HepG2 (cell line): Measurements from ENCODE around the gene CTXN1. TPM values are rescaled to one million over a fixed set of nuclear protein-coding genes. Genes with fewer than 3 reads are reported as not detected.

Experiments
- ATM ChIP-seq: fragments of 450-650 bp; IDR thresholded peaks from 2 replicates; pipeline ENCODE4 v1.7.1; 2017; ENCODE audit warnings: mild to moderate bottlenecking, borderline replicate concordance
- DMAP1 ChIP-seq: IDR thresholded peaks from 2 replicates; pipeline ENCODE4 v1.6.1; 2016
- GATA4 ChIP-seq: sonication (generic); IDR thresholded peaks from 2 replicates; pipeline ENCODE4 v1.6.1; 2016; ENCODE audit warnings: antibody characterized with exemption, low read depth, borderline replicate concordance
- GZF1 ChIP-seq: sonication (generic); formaldehyde crosslinking; IDR thresholded peaks from 2 replicates; pipeline ENCODE4 v1.5.1; 2020; ENCODE audit warnings: mild to moderate bottlenecking, missing genetic modification reagents
- JUN ChIP-seq: sonication (generic); formaldehyde crosslinking; IDR thresholded peaks from 2 replicates; pipeline ENCODE4 v1.4.0; 2020; ENCODE audit warnings: mild to moderate bottlenecking, missing genetic modification reagents
- KDM6A ChIP-seq: IDR thresholded peaks from 2 replicates; pipeline ENCODE4 v1.6.1; 2016; ENCODE audit warnings: low read depth
- MIER2 ChIP-seq: IDR thresholded peaks from 2 replicates; pipeline ENCODE4 v1.6.1; 2016; ENCODE audit warnings: missing biosample characterization, missing genetic modification reagents
- SPEN ChIP-seq: sonication (generic); formaldehyde crosslinking; IDR thresholded peaks from 2 replicates; pipeline ENCODE4 v1.5.1; 2020; ENCODE audit warnings: low read depth, mild to moderate bottlenecking, missing genetic modification reagents
- UBTF ChIP-seq: sonication (generic); formaldehyde crosslinking; IDR thresholded peaks from 2 replicates; pipeline ENCODE4 v1.4.0; 2020; ENCODE audit warnings: mild to moderate bottlenecking, missing genetic modification reagents
- ZFYVE20 ChIP-seq: sonication (generic); formaldehyde crosslinking; IDR thresholded peaks from 2 replicates; pipeline ENCODE4 v1.8.0; 2023; ENCODE audit warnings: low read depth, mild to moderate bottlenecking, moderate library complexity, missing genetic modification reagents, borderline replicate concordance
- ZNF3 ChIP-seq: IDR thresholded peaks from 2 replicates; pipeline ENCODE4 v1.7.0; 2017; ENCODE audit warnings: inconsistent platforms
- ZNF343 ChIP-seq: sonication (generic); formaldehyde crosslinking; IDR thresholded peaks from 2 replicates; pipeline ENCODE4 v1.4.0; 2020; ENCODE audit warnings: mild to moderate bottlenecking, missing genetic modification reagents
- ZNF441 ChIP-seq: sonication (generic); formaldehyde crosslinking; IDR thresholded peaks from 2 replicates; pipeline ENCODE4 v1.7.0; 2021; ENCODE audit warnings: missing genetic modification reagents, borderline replicate concordance
- ZNF629 ChIP-seq: sonication (generic); formaldehyde crosslinking; conservative IDR thresholded peaks from 2 replicates; pipeline ENCODE4 v1.5.0; 2020; ENCODE audit warnings: missing genetic modification reagents
- ZXDC ChIP-seq: sonication (generic); formaldehyde crosslinking; IDR thresholded peaks from 2 replicates; pipeline ENCODE4 v1.5.0; 2020; ENCODE audit warnings: mild to moderate bottlenecking, missing genetic modification reagents
- polyA plus RNA-seq, 8 experiments: library from polyadenylated mRNA; depleted of rRNA in 3 of 8; stranded (reverse) in 7 of 8; unstranded in 1 of 8; fragments of >200 nt; fragmentation: Illumina TruSeq in 4 of 8; extraction: Trizol in 4 of 8; gene quantifications; 2 replicates each; pipeline versions ENCODE4 v1.2.1 to v1.2.3, GENCODE V29; 2011 to 2016; ENCODE audit warnings: low read depth in 4 of 8, missing spikeins in 1 of 8, mixed read lengths in 1 of 8; ENCODE audit not compliant: insufficient read depth in 1 of 8
- total RNA-seq, 5 experiments: library from RNA; depleted of rRNA; stranded (reverse); fragments of >200 nt; fragmentation: Illumina TruSeq; extraction: Trizol; gene quantifications; 2 replicates each; pipeline ENCODE4 v1.2.3, GENCODE V29; 2016; ENCODE audit warnings: low read depth in 1 of 5
- TF ChIP-seq, protein P1 (sequence below): sonication (generic); formaldehyde crosslinking; IDR thresholded peaks from 2 replicates; pipeline ENCODE4 v1.8.0; 2022; ENCODE audit warnings: low read depth, missing genetic modification reagents
- TF ChIP-seq, protein P2 (sequence below): sonication (generic); formaldehyde crosslinking; IDR thresholded peaks from 2 replicates; pipeline ENCODE4 v1.5.1; 2020; ENCODE audit warnings: mild to moderate bottlenecking, moderate library complexity, missing genetic modification reagents
- TF ChIP-seq, protein P3 (sequence below): sonication (generic); formaldehyde crosslinking; IDR thresholded peaks from 2 replicates; pipeline ENCODE4 v1.4.0; 2020; ENCODE audit warnings: missing genetic modification reagents
- TF ChIP-seq, protein P4 (sequence below): sonication (generic); formaldehyde crosslinking; IDR thresholded peaks from 2 replicates; pipeline ENCODE4 v1.5.0; 2020; ENCODE audit warnings: mild to moderate bottlenecking, low read depth, missing genetic modification reagents, borderline replicate concordance
- TF ChIP-seq, protein P5 (sequence below): sonication (generic); formaldehyde crosslinking; conservative IDR thresholded peaks from 2 replicates; pipeline ENCODE4 v1.8.1; 2023; ENCODE audit warnings: missing genetic modification reagents

Gene CTXN1
- total and polyA plus RNA-seq, 2 of the 13 experiments (the other 11 are each of a cell fraction or from before 2014, with no cell fraction given) = 0.11 TPM; not detected in 1

- TF ChIP-seq, protein P1, sequence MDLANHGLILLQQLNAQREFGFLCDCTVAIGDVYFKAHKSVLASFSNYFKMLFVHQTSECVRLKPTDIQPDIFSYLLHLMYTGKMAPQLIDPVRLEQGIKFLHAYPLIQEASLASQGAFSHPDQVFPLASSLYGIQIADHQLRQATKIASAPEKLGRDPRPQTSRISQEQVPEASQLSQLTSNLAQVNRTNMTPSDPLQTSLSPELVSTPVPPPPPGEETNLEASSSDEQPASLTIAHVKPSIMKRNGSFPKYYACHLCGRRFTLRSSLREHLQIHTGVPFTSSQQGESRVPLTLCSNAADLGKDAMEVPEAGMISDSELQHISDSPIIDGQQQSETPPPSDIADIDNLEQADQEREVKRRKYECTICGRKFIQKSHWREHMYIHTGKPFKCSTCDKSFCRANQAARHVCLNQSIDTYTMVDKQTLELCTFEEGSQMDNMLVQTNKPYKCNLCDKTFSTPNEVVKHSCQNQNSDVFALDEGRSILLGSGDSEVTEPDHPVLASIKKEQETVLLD = no peak
- TF ChIP-seq ATM = no peak
- TF ChIP-seq, protein P2, sequence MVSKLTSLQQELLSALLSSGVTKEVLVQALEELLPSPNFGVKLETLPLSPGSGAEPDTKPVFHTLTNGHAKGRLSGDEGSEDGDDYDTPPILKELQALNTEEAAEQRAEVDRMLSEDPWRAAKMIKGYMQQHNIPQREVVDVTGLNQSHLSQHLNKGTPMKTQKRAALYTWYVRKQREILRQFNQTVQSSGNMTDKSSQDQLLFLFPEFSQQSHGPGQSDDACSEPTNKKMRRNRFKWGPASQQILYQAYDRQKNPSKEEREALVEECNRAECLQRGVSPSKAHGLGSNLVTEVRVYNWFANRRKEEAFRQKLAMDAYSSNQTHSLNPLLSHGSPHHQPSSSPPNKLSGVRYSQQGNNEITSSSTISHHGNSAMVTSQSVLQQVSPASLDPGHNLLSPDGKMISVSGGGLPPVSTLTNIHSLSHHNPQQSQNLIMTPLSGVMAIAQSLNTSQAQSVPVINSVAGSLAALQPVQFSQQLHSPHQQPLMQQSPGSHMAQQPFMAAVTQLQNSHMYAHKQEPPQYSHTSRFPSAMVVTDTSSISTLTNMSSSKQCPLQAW (CRISPR knock-in tag) = peak; percentile 55; the same call in 1 of the 2 replicates
- no peak for TF ChIP-seq ZXDC (CRISPR knock-in tag)
- no peak for TF ChIP-seq GATA4
- TF ChIP-seq ZNF441 (CRISPR knock-in tag) = no peak
- TF ChIP-seq, protein P3, sequence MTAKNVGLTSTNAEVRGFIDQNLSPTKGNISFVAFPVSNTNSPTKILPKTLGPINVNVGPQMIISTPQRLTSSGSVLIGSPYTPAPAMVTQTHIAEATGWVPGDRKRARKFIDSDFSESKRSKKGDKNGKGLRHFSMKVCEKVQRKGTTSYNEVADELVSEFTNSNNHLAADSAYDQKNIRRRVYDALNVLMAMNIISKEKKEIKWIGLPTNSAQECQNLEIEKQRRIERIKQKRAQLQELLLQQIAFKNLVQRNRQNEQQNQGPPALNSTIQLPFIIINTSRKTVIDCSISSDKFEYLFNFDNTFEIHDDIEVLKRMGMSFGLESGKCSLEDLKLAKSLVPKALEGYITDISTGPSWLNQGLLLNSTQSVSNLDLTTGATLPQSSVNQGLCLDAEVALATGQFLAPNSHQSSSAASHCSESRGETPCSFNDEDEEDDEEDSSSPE (CRISPR knock-in tag) = no peak
- TF ChIP-seq UBTF (CRISPR knock-in tag) = 0 out of 2 replicates have a peak, but pooled peaks have one; percentile 43
- no peak for TF ChIP-seq ZFYVE20 (CRISPR knock-in tag)
- TF ChIP-seq, protein P4, sequence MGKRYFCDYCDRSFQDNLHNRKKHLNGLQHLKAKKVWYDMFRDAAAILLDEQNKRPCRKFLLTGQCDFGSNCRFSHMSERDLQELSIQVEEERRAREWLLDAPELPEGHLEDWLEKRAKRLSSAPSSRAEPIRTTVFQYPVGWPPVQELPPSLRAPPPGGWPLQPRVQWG = no peak
- TF ChIP-seq, protein P5, sequence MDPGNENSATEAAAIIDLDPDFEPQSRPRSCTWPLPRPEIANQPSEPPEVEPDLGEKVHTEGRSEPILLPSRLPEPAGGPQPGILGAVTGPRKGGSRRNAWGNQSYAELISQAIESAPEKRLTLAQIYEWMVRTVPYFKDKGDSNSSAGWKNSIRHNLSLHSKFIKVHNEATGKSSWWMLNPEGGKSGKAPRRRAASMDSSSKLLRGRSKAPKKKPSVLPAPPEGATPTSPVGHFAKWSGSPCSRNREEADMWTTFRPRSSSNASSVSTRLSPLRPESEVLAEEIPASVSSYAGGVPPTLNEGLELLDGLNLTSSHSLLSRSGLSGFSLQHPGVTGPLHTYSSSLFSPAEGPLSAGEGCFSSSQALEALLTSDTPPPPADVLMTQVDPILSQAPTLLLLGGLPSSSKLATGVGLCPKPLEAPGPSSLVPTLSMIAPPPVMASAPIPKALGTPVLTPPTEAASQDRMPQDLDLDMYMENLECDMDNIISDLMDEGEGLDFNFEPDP (CRISPR knock-in tag) = no peak
- no peak for TF ChIP-seq KDM6A
- peak; percentile 71 for TF ChIP-seq ZNF629 (CRISPR knock-in tag)
- TF ChIP-seq DMAP1 (CRISPR knock-in tag) = no peak; the same call in 1 of the 2 replicates
- TF ChIP-seq JUN (CRISPR knock-in tag) = no peak
- TF ChIP-seq ZNF343 (CRISPR knock-in tag) = no peak
- TF ChIP-seq MIER2 (CRISPR knock-in tag) = no peak
- TF ChIP-seq GZF1 (CRISPR knock-in tag) = no peak
- peak; percentile 75; the same call in 1 of the 2 replicates for TF ChIP-seq SPEN (CRISPR knock-in tag)
- no peak for TF ChIP-seq ZNF3
Measured at GRCh38 chr19:7897292-7897691, 28.6 kb downstream of the CTXN1 start (continued).
